ENCODE data around the gene ANKFN1.

ANKFN1 gene

DNA sequence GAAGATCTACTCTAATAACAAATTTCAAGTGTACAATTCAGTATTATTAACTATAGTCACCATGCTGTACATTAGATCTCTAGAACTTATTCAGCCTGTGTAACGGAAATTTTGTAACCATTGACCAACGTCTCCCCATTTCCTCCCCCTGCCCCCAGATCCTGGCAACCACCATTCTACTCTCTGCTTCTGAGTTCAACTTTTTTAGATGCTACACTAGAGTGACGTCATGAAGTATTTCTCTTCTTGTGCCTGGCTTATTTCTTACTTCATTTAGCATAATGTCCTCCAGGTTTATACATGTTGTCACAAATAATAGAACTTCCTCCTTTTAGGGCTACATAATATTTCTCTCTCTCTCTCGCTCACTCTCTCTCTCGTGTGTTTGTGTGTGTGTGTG is 157.5 kb downstream of the ANKFN1 start:
- no peaks in the 10 kb centered on the region for H3K36me3 ChIP-seq (ENCODE audit: control insufficient read depth, insufficient read depth, low read length)
- no peaks in the 10 kb centered on the region for H3K27me3 ChIP-seq (replicated peaks; ENCODE audit: control insufficient read depth, insufficient read depth, low read length)
- TF ChIP-seq, protein P1, sequence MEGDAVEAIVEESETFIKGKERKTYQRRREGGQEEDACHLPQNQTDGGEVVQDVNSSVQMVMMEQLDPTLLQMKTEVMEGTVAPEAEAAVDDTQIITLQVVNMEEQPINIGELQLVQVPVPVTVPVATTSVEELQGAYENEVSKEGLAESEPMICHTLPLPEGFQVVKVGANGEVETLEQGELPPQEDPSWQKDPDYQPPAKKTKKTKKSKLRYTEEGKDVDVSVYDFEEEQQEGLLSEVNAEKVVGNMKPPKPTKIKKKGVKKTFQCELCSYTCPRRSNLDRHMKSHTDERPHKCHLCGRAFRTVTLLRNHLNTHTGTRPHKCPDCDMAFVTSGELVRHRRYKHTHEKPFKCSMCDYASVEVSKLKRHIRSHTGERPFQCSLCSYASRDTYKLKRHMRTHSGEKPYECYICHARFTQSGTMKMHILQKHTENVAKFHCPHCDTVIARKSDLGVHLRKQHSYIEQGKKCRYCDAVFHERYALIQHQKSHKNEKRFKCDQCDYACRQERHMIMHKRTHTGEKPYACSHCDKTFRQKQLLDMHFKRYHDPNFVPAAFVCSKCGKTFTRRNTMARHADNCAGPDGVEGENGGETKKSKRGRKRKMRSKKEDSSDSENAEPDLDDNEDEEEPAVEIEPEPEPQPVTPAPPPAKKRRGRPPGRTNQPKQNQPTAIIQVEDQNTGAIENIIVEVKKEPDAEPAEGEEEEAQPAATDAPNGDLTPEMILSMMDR (IDR thresholded peaks at IDR 0.05; ENCODE audit: insufficient read depth, low read length, poor library complexity, severe bottlenecking) = no peak
- no peak overlapping the region for H3K4me3 ChIP-seq (replicated peaks; ENCODE audit: low read depth, low read length)
- no peak for DNase-seq (ENCODE audit: extremely low read depth, insufficient read length)

DNA sequence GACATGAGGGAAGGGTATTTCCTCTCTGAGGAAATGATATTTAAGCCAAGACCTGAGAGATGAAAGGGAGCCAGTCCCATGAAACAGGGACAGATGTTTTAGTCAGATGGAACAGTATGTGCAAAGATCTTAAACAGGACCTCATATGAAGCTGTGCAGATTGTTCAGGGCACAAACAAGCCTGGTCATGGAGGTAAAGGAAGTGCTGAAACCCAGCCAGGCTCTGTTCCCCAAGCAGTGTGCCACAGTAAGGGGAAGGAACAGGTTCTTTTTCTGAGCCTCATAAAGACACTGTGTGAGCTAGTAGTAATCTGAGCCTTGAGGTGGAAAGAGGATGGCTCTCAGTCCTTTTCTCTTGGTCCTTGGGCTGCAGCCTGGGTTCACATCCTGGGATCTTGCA is 159.9 kb downstream of the ANKFN1 start:
- Histone ChIP-seq H3K4me3 (replicated peaks; ENCODE audit: low read depth, low read length) (no peak overlapping the region), H3K27me3 (replicated peaks; ENCODE audit: control insufficient read depth, insufficient read depth, low read length) (no peaks in the 10 kb centered on the region), H3K36me3 (ENCODE audit: control insufficient read depth, insufficient read depth, low read length) (no peaks in the 10 kb centered on the region)
- no peak for DNase-seq (ENCODE audit: extremely low read depth, insufficient read length)
- TF ChIP-seq, protein P1 (IDR thresholded peaks at IDR 0.05; ENCODE audit: insufficient read depth, low read length, poor library complexity, severe bottlenecking) = no peak

DNA sequence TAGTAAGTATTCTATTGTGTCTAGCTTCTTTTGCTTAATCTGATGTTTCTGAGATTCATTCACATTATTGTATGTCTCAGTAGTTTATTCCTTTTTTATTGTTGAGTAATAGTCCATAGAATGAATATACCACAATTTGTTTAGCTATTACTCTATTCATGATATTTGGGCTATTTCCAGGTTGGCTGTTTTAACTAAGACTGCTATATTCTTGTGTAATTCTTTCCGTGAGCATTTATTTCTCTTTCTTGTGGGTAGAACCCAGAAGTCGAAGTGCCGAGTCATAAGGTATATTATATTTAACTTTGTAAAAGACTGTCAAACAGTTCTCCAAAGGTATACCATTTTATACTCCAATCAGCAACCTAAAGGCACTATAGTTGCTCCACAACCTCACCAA is 160.8 kb downstream of the ANKFN1 start:
- H3K27me3 ChIP-seq (replicated peaks; ENCODE audit: control insufficient read depth, insufficient read depth, low read length) = no peaks in the 10 kb centered on the region
- no peaks in the 10 kb centered on the region for H3K36me3 ChIP-seq (ENCODE audit: control insufficient read depth, insufficient read depth, low read length)
- DNase-seq (ENCODE audit: extremely low read depth, insufficient read length) = no peak
- no peak overlapping the region for H3K4me3 ChIP-seq (replicated peaks; ENCODE audit: low read depth, low read length)
- TF ChIP-seq, protein P1 (IDR thresholded peaks at IDR 0.05; ENCODE audit: insufficient read depth, low read length, poor library complexity, severe bottlenecking) = no peak

DNA sequence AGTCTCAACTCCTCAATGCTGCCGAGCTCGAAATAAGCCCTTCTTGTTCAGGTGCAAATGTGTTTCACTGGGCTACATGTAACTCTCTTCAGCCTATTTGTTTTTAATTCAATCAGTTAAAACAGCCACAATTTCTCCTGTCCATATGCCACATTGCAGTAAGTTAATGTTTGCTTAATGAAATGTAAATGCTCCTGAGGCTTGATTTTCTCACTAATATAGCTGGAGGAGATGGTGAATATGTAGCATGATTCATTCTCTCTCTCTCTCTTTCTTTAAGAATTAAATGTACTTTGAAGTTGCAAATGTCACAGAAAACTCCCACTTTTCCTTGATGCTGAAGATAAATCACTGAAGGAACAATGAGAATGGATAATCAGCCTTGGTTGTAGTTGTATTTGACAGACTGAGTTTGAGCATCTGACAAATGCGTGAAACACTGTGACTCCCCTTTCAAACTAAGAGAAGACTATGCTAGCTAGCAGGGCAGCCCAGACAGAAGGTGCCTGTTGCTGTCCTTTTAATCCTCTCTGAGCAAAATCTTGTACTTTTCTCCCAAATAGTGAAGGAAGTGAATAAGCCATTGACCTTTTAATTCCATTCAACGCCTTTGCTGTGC is 161.8 kb downstream of the ANKFN1 start:
- DNase-seq (ENCODE audit: extremely low read depth, insufficient read length) = no peak
- TF ChIP-seq, protein P1 (IDR thresholded peaks at IDR 0.05; ENCODE audit: insufficient read depth, low read length, poor library complexity, severe bottlenecking) = no peak
- Histone ChIP-seq H3K27me3 (replicated peaks; ENCODE audit: control insufficient read depth, insufficient read depth, low read length) (no peaks in the 10 kb centered on the region), H3K36me3 (ENCODE audit: control insufficient read depth, insufficient read depth, low read length) (no peaks in the 10 kb centered on the region), H3K4me3 (replicated peaks; ENCODE audit: low read depth, low read length) (no peak overlapping the region)

DNA sequence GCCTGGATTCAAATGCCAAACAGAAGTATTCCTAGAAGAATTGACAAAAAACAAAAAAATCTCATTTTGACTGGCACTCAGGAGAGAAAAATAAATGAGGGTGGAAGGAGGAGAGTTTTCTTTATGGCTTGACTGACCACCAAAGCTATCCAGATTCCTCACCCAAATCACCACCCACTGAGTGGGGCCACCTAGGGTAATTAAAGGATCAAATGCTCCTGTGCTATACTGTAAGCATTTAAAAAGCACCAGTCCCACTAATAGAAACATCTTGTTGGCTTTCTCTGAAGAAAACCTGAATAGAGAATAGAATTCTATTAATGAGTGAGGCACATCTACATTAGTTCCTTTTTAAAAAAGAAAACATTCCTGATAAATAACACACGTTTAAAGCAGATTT is 163.3 kb downstream of the ANKFN1 start:
- H3K4me3 ChIP-seq (replicated peaks; ENCODE audit: low read depth, low read length) = no peak overlapping the region
- H3K36me3 ChIP-seq (ENCODE audit: control insufficient read depth, insufficient read depth, low read length) = no peaks in the 10 kb centered on the region
- TF ChIP-seq, protein P1 (IDR thresholded peaks at IDR 0.05; ENCODE audit: insufficient read depth, low read length, poor library complexity, severe bottlenecking) = no peak
- H3K27me3 ChIP-seq (replicated peaks; ENCODE audit: control insufficient read depth, insufficient read depth, low read length) = no peaks in the 10 kb centered on the region
- no peak for DNase-seq (ENCODE audit: extremely low read depth, insufficient read length)

Data from GM06990 (cell line).